Esophagus squamous epithelium (tissue), 4 donors: ENCODE data around the gene LMNA.

Experiments
- CTCF ChIP-seq, 6 experiments: fragments of 450-650 bp in 4 of 6; fragments of 200-600 bp in 2 of 6; sonication (generic) in 2 of 6; IDR thresholded peaks; one replicate each; pipeline ENCODE4 v1.5.1; 2016 to 2019; ENCODE audit warnings: antibody characterized with exemption in 6 of 6, mild to moderate bottlenecking in 4 of 6, moderate library complexity in 4 of 6
- POLR2A ChIP-seq, 4 donors: fragments of 450-650 bp; IDR thresholded peaks; one replicate each; pipeline ENCODE4 v1.6.1; 2017; ENCODE audit warnings: antibody characterized with exemption in 4 of 4, mild to moderate bottlenecking in 4 of 4, moderate library complexity in 3 of 4

GRCh38 chr1:156172696-156173470 lies 58.4 kb downstream of the LMNA start:
- TF ChIP-seq CTCF (IDR thresholded peaks at IDR 0.05): no peak
- no peak for TF ChIP-seq POLR2A (IDR thresholded peaks at IDR 0.05)
